Gastrocnemius medialis (tissue), 4 donors: ENCODE data around the gene MUSK. TPM values are rescaled to one million over a fixed set of nuclear protein-coding genes. Genes with fewer than 3 reads are reported as not detected.

Experiments used
- ATAC-seq, 2 donors: fragments of 150-250 bp; one replicate each; pipeline ENCODE4 v1.9.1; 2016
- DNase-seq, 2 donors: peaks; one replicate each; pipeline ENCODE4 v3.0.0-alpha.2; 2019
- H3K27ac ChIP-seq, 4 donors: fragments of 200-600 bp; sonication (generic); 1 replicate in 1 of 4; 2 replicates in 3 of 4; pipeline ENCODE4 v1.5.1; 2016 to 2018; ENCODE audit warnings: mild to moderate bottlenecking in 2 of 4, moderate library complexity in 1 of 4
- H3K27me3 ChIP-seq, 3 donors: fragments of 200-600 bp; sonication (generic) in 2 of 3; 1 replicate in 1 of 3; 2 replicates in 2 of 3; pipeline versions ENCODE4 v1.5.1 to v1.6.0; 2016 to 2019; ENCODE audit warnings: mild to moderate bottlenecking in 1 of 3, moderate library complexity in 1 of 3
- H3K36me3 ChIP-seq, 2 donors: fragments of 200-600 bp; sonication (generic) in 1 of 2; one replicate each; pipeline ENCODE4 v1.5.1; 2017 to 2018
- H3K4me1 ChIP-seq, 2 donors: fragments of 200-600 bp; sonication (generic) in 1 of 2; one replicate each; pipeline ENCODE4 v1.5.1; 2016 to 2017; ENCODE audit warnings: mild to moderate bottlenecking in 2 of 2
- H3K4me3 ChIP-seq, 4 donors: fragments of 200-600 bp; sonication (generic) in 3 of 4; 1 replicate in 1 of 4; 2 replicates in 3 of 4; pipeline ENCODE4 v1.5.1; 2016 to 2019; ENCODE audit warnings: mild to moderate bottlenecking in 2 of 4
- H3K9me3 ChIP-seq, 3 donors: fragments of 200-600 bp; sonication (generic) in 2 of 3; 1 replicate in 1 of 3; 2 replicates in 2 of 3; pipeline ENCODE4 v1.5.1; 2016 to 2019
- CTCF ChIP-seq, 5 experiments: fragments of 450-650 bp in 3 of 5; fragments of 200-600 bp in 2 of 5; sonication (generic) in 2 of 5; IDR thresholded peaks in 4 of 5; conservative IDR thresholded peaks in 1 of 5; 1 replicate in 4 of 5; 2 replicates in 1 of 5; pipeline ENCODE4 v1.5.1; 2016 to 2019; ENCODE audit warnings: antibody characterized with exemption in 5 of 5, mild to moderate bottlenecking in 3 of 5, moderate library complexity in 3 of 5
- in situ Hi-C, 4 donors: fragments of 200-750 bp; cut with MboI; loops; one replicate each; pipeline versions ENCODE4 v1.15.0 to v1.8.0; 2017; ENCODE audit warnings: low sequenced_read_pairs in 4 of 4
- intact Hi-C: fragments of 100-400 bp; cut with DNase I; formaldehyde crosslinking; loops from one replicate; pipeline ENCODE4 v1.15.1; 2023; ENCODE audit warnings: low total_unique reads
- total RNA-seq, 4 donors: library from RNA; depleted of rRNA; stranded (reverse); fragments of >200 nt; gene quantifications; one replicate each; pipeline versions ENCODE4 v1.1.0 to v1.2.3, GENCODE V29; 2016

Gene MUSK
- total RNA-seq, 4 donors from 2014 or later, result 10.2 to 47.5 (median 27.1) TPM

GRCh38 chr9:110850401-110851135 is 182.0 kb downstream of the MUSK start:
- no peak for TF ChIP-seq CTCF (IDR thresholded peaks at IDR 0.05 in 4 of 5, conservative IDR thresholded peaks at IDR 0.05 in 1 of 5)
- Histone ChIP-seq H3K4me1 (no peaks in the 10 kb centered on the region), H3K4me3 (no peak overlapping the region), H3K27me3 (no peaks in the 10 kb centered on the region), H3K27ac (no peak overlapping the region), H3K36me3 (no peaks in the 10 kb centered on the region), H3K9me3 (no peaks in the 10 kb centered on the region)
- ATAC-seq (no peak), DNase-seq (no peak)
- in situ Hi-C loops, result no loop called here
- intact Hi-C loops, result loop anchor here (5.0 kb wide), 1 partner anchor 652 kb away; no protein-coding TSS in a partner anchor

Other genes with a start within 250 kb of the MUSK start
- gene SVEP1, start 89.0 kb upstream of the MUSK start, total RNA-seq, result 10 to 100 TPM in 1 of 4 donors, 1 to 10 TPM in 3; 3.8 to 10.3 (median 6.5) TPM